GM21723 (cell line): ENCODE measurements around the gene UBE2L6.

Experiments used
- ATAC-seq: cut with Tn5 transposase; IDR thresholded peaks from one replicate; pipeline ENCODE4 v1.9.1; 2021; ENCODE audit warnings: mild to moderate bottlenecking, moderate library complexity; ENCODE audit not compliant: unreplicated experiment

UBE2L6 gene

GRCh38 chr11:57501953-57502352 is 65.5 kb downstream of the UBE2L6 start:
- no peak for ATAC-seq
